Endometrium (tissue), 2 donors: ENCODE results near the gene KLHDC10.
"Not testable (repeated sequence)": the region's sequence is repeated elsewhere in the genome, so short reads cannot be mapped to it uniquely, and the experiment has no call there.

Experiments
- FAIRE-seq: peaks from 2 replicates; lab custom pipeline; 2012; peaks lifted over from hg19 to GRCh38; lab: Jason Lieb, UNC
- donor health status: control.
- donor health status: control.

The KLHDC10 gene

DNA sequence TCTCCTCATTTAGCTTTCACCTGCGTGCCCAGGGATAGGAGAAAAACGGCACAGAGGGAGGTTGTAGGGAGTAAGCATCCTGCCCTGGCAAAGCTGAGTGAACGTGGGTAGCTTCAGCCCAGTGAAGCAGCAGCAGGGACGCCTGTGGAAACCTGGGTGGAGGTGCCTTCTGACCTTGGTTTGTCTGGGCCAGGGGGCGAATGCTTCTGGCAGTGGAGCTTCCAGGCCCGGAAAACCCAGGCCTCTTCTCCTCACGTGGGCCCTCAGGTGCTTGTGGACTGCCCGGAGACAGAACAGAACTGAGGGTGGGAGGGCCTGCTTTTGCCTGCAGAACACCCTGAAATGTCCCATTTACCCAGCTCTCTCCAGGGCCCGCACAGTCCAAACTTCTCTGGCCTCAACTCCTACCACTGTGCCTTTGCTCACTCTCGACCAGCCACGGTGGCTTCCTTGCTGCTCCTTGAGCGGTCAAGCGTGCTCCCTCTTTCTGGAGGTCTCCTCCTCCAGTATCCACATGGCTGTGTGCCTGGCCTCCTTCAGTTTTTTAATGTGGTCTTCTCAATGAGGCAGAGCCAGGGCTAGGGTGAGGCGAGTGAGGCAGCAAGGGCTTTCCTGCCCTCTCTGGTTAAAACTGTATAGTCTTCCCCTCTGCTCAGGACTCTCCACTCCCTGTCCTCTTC, 72.5 kb downstream of the KLHDC10 start:
- no peak for FAIRE-seq

- no peak for FAIRE-seq
Measured at GRCh38 chr7:130143334-130143732, 73.0 kb downstream of the KLHDC10 start.

GRCh38 chr7:130143986-130144311, 73.6 kb downstream of the KLHDC10 start:
- FAIRE-seq = no peak

DNA sequence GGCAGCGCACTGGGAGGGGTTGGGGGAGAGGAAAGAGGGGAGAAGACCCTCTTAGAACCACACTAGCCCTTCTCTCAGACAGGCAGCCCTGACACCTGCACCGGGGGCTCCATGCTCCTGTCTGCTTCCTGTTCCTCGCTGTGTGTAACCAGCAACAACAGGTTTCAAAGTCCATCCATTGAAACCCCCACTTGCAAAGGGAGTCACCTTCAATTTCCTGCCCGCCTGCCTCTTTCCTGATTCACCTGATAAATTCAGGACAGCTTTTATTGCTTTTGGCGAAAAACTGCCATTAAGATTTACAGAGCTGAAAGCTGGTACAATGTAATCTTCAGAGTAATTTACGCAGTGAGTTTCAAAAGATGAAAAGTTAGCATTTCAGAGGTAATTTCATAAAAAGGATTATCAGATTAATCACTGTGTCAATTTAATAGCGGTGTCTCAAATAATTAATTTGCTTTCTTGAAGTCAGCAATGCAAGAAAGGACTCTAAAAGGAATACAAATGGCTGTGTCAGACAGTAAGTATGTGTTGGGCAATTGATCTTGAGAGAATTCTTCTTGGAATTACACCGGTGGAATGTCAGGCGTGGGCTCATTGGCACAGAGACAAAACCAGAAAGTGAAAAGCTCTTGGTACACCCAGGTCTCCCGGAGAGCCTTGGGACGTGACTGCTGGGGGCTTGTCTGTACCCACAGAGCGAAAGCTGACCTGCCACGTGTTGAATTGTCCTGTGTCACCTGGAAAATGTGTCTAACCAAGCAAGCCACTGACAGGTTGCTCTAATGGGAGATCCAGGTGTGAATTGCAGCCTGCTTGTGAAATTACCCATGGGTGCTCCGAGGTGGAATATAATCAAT, 74.2 kb downstream of the KLHDC10 start:
- no peak for FAIRE-seq

GRCh38 chr7:130145424-130146100, 75.2 kb downstream of the KLHDC10 start:
- FAIRE-seq = no peak

GRCh38 chr7:130146142-130146541, 75.8 kb downstream of the KLHDC10 start:
- FAIRE-seq = not testable (repeated sequence)

- FAIRE-seq = no peak
Measured at GRCh38 chr7:130146693-130147405, 76.5 kb downstream of the KLHDC10 start.

- FAIRE-seq = no peak
Measured at GRCh38 chr7:130147710-130148325, 77.5 kb downstream of the KLHDC10 start.

GRCh38 chr7:130148561-130148960, 78.2 kb downstream of the KLHDC10 start:
- FAIRE-seq = no peak

- FAIRE-seq = no peak
Measured at GRCh38 chr7:130149281-130150139, 79.2 kb downstream of the KLHDC10 start.

DNA sequence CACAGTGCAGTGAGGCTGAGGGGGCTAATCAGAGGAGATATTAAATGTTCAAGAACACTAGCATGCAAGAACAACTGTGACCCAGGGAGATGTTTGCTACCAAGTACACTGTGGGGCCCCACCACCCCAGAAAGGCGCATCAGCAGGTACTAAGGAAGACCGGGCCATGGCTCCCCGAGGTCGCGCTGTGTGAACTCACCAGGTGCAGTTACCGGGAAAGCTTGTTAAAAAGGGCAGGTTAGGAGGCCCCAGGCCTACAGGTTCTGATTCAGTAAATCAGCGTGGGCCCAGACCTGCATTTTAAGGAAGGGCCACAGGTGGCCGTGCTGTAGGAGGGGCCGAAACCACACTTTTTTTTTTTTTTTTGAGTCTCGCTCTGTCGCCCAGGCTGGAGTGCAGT, 80.3 kb downstream of the KLHDC10 start:
- no peak for FAIRE-seq

- FAIRE-seq = no peak
Measured at GRCh38 chr7:130151591-130152492, 81.5 kb downstream of the KLHDC10 start.

- no peak for FAIRE-seq
Measured at GRCh38 chr7:130152493-130153210, 82.3 kb downstream of the KLHDC10 start.

- no peak for FAIRE-seq
Measured at GRCh38 chr7:130153211-130153908, 83.0 kb downstream of the KLHDC10 start.

GRCh38 chr7:130154131-130154500, 83.8 kb downstream of the KLHDC10 start:
- FAIRE-seq = no peak

DNA sequence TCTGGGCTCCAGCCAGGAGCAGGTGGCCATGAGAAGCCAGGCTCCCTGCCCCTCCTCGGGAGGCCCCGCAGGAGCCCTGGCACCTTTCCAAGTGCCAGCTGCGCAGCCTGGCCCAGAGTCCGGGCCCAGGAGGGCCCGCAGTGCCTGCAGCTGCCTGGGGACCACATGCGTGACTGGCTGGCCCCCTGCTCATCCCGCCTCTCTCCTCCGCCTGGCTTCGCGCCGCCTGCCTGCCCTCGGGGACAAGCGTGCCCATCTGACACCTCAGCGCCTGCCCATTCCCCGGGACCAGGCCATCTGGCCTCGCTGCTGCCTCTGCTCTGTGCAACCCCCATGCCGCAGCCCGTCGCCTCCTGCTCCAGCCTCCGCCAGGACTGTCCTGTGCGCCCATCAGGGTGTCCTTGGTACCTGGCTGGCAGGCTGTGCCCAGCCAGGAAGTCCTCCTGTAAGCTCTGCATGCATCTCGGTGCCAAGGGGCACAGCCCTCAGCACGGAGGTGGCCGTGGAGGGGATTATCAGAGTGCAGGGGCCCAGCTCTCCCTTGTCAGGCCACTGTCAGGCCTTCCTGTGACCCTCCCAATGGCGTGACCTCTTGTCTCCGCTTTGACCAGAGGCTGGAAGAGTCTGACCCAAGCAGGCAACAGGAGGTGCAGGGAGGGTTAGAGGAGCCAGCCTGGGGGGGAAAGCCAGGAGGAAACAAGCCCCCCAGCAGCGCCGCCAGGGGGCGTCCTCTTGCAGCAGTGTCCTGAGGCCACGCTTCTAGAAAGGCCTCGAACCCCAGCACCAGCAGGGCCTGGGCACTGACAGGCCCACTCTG, 84.4 kb downstream of the KLHDC10 start:
- no peak for FAIRE-seq

GRCh38 chr7:130156140-130156539, 85.8 kb downstream of the KLHDC10 start:
- FAIRE-seq = no peak

- FAIRE-seq = no peak
Measured at GRCh38 chr7:130157700-130158099, 87.4 kb downstream of the KLHDC10 start.
